Measurements from ENCODE around the gene PPM1K. TPM values are rescaled to one million over a fixed set of nuclear protein-coding genes. Genes with fewer than 3 reads are reported as not detected.
A peak's percentile ranks its signal among the peaks of the same experiment; 100 is the strongest.

The PPM1K gene
- total RNA-seq, 1 donor from 2014 or later: 11.0 TPM

DNA sequence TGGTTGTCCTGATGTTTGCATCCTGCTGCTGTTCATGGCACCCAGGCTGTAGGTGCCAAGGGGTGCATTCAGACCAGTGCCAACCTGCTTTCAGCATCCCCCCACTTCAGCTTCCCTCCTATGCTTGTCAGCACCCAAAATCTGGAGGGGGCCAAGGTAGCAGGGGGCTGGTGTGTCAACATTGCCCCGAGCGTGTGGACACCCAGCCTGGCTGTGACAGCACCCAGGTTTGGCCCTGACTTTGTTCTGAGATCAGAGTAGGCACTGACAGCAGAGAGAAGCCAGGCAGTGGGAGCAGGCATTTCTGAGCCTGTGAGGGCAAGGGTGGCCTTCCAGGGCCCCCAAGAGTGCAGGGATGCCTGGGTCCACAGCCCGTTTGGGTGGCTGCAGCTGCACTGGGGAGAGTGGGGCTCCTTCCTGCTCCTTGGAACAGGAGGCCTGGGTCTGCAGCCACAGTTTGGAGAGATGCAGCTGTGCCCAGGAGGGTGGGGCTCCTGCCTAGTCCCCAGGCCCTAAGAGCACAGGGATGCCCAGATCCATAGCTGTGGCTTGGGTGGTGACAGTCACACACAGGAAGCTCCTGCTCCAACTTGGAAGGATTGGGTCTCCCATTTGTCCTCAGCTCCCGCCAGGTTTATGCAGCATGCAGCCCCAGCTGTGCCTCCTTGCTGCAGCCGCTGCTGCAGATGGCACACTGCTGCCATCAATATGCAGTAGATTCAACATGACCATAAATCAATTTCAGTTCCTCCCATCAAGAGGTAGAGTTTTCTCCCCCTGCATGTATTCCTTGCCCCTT is 12.3 kb upstream of the PPM1K start:
- Histone ChIP-seq H3K27me3 (ENCODE audit: control insufficient read depth, insufficient read depth, low read length) (no peaks in the 10 kb centered on the region), H3K4me3 (ENCODE audit: low read depth, low read length) (no peak overlapping the region), H3K36me3 (ENCODE audit: control insufficient read depth, insufficient read depth, low read length) (no peaks in the 10 kb centered on the region)
- no peak for DNase-seq (ENCODE audit: low read depth)
- TF ChIP-seq, protein P1, sequence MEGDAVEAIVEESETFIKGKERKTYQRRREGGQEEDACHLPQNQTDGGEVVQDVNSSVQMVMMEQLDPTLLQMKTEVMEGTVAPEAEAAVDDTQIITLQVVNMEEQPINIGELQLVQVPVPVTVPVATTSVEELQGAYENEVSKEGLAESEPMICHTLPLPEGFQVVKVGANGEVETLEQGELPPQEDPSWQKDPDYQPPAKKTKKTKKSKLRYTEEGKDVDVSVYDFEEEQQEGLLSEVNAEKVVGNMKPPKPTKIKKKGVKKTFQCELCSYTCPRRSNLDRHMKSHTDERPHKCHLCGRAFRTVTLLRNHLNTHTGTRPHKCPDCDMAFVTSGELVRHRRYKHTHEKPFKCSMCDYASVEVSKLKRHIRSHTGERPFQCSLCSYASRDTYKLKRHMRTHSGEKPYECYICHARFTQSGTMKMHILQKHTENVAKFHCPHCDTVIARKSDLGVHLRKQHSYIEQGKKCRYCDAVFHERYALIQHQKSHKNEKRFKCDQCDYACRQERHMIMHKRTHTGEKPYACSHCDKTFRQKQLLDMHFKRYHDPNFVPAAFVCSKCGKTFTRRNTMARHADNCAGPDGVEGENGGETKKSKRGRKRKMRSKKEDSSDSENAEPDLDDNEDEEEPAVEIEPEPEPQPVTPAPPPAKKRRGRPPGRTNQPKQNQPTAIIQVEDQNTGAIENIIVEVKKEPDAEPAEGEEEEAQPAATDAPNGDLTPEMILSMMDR (IDR thresholded peaks at IDR 0.05; ENCODE audit: insufficient read depth, low read length, poor library complexity, severe bottlenecking): no peak

DNA sequence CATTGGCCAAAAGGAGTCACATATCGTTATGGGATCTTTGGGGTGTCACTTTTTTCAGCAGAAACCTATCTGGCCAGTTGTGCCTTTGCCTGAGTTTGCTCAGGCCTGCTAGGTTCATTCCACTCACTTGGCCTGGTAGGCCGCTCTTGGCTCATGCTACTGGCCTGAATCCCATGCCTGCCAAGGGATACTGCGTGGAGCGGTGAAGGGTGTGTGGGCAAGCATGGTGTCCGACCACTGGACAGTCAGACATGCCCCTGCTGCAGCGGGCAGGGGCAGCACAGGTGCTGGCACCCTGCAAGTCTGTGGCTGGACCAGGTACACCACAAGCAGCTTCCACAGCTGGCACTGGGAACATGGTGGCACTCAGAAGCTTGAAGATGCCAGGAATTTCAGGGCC is 11.3 kb upstream of the PPM1K start:
- H3K27me3 ChIP-seq (ENCODE audit: control insufficient read depth, insufficient read depth, low read length): no peaks in the 10 kb centered on the region
- H3K36me3 ChIP-seq (ENCODE audit: control insufficient read depth, insufficient read depth, low read length): no peaks in the 10 kb centered on the region
- TF ChIP-seq, protein P1 (IDR thresholded peaks at IDR 0.05; ENCODE audit: insufficient read depth, low read length, poor library complexity, severe bottlenecking): no peak
- no peak overlapping the region for H3K4me3 ChIP-seq (ENCODE audit: low read depth, low read length)
- no peak for DNase-seq (ENCODE audit: low read depth)

DNA sequence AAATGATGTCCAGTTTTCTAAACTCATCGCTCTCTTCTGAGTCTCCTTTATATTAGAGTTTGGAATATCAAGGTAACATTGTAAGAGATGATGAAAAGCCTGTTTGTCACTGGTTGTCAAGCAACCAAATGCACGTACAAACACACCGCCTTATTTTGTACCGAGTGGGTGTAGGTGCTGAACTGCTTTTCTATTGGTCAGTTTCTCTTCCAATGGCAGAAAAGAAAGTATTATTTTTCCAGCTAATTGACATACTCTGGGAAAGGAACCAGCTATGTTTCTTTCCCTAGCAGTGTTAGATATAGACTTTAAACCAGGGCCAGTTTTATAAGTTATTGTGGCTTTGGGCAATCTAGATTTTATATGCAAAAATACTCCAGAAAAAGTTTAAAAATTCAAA is 6.6 kb upstream of the PPM1K start:
- TF ChIP-seq, protein P1 (IDR thresholded peaks at IDR 0.05; ENCODE audit: insufficient read depth, low read length, poor library complexity, severe bottlenecking): no peak
- no peak for DNase-seq (ENCODE audit: low read depth)
- Histone ChIP-seq H3K36me3 (ENCODE audit: control insufficient read depth, insufficient read depth, low read length) (no peaks in the 10 kb centered on the region), H3K27me3 (ENCODE audit: control insufficient read depth, insufficient read depth, low read length) (no peaks in the 10 kb centered on the region), H3K4me3 (ENCODE audit: low read depth, low read length) (no peak overlapping the region)

DNA sequence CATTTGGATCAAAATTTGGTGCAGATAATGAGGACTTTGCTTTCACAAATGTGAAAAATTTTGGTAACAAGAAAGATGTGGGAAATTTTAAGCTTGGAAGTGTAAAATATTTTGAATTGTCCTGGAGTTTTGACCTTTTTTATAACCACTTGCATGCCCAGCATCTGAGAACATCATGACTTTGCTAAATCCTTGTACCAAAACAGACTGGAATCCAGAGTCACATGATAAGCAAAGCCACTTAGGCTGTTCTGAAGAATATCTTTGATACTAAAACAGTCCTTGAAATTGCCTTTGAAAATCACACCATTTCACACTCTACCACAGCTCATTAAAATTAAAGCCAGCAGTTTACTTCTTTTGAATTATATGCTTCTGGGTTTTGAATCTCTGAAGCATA is 2.5 kb upstream of the PPM1K start:
- TF ChIP-seq, protein P1 (IDR thresholded peaks at IDR 0.05; ENCODE audit: insufficient read depth, low read length, poor library complexity, severe bottlenecking): no peak
- no peak overlapping the region for H3K4me3 ChIP-seq (ENCODE audit: low read depth, low read length)
- no peaks in the 10 kb centered on the region for H3K27me3 ChIP-seq (ENCODE audit: control insufficient read depth, insufficient read depth, low read length)
- H3K36me3 ChIP-seq (ENCODE audit: control insufficient read depth, insufficient read depth, low read length): no peaks in the 10 kb centered on the region
- DNase-seq (ENCODE audit: low read depth): no peak

DNA sequence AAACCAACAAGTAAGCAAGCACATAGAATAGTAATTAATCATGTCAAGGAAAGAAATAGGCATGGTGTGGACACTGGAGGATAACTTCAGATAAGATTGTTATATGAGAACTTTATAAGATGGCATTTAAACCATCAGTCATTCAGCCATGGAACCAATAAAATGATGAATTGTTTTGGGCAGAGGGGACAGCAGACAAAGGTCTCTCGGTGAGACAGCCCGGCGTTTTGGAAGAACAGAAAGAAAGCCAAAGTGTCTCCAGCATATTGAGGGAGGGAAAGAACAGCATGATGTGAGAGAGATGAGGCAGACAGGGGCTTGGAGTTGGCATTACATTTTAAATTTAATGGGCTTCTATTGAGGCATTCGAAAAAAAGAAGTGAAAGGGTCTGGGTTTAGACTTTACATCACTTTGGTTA is 883 bp upstream of the PPM1K start:
- peak overlapping the region; percentile 48 for H3K4me3 ChIP-seq (ENCODE audit: low read depth, low read length)
- DNase-seq (ENCODE audit: low read depth): no peak
- H3K36me3 ChIP-seq (ENCODE audit: control insufficient read depth, insufficient read depth, low read length): no peaks in the 10 kb centered on the region
- H3K27me3 ChIP-seq (ENCODE audit: control insufficient read depth, insufficient read depth, low read length): no peaks in the 10 kb centered on the region
- TF ChIP-seq, protein P1 (IDR thresholded peaks at IDR 0.05; ENCODE audit: insufficient read depth, low read length, poor library complexity, severe bottlenecking): no peak

Measured in kidney epithelial cell (primary cell).